ENCODE measurements around the gene PTAR1. TPM values are rescaled to one million over a fixed set of nuclear protein-coding genes. Genes with fewer than 3 reads are reported as not detected.

PTAR1 gene
- total RNA-seq, 1 experiment from 2014 or later, result 61.5 TPM

- Histone ChIP-seq H3K4me3 (ENCODE audit: low read depth, low read length, poor library complexity, severe bottlenecking) (no peak overlapping the region), H3K27ac (ENCODE audit: low read depth, low read length, poor library complexity, severe bottlenecking) (no peak overlapping the region), H3K36me3 (ENCODE audit: insufficient read depth, low read length, poor library complexity, severe bottlenecking) (no peaks in the 10 kb centered on the region), H3K27me3 (replicated peaks; ENCODE audit: insufficient read depth, low read depth, low read length, poor library complexity) (no peaks in the 10 kb centered on the region), H3K4me1 (ENCODE audit: insufficient read depth, low read length, poor library complexity, severe bottlenecking) (no peaks in the 10 kb centered on the region), H3K9me3 (ENCODE audit: low read depth, low read length, poor library complexity, severe bottlenecking) (no peaks in the 10 kb centered on the region)
- intact Hi-C loops (cut with micrococcal nuclease; ENCODE audit: unreplicated experiment), result loop anchor here (10.0 kb wide), 1 partner anchor 254 kb away; no protein-coding TSS in a partner anchor
- no TSS peak for BruUV-seq (replicated peaks)
- CTCF ChIA-PET, result no interaction called here
- no peak for TF ChIP-seq EZH2 (IDR thresholded peaks at IDR 0.05; ENCODE audit: borderline replicate concordance, low read depth, low read length, poor library complexity, severe bottlenecking)
- TF ChIP-seq, protein P1, sequence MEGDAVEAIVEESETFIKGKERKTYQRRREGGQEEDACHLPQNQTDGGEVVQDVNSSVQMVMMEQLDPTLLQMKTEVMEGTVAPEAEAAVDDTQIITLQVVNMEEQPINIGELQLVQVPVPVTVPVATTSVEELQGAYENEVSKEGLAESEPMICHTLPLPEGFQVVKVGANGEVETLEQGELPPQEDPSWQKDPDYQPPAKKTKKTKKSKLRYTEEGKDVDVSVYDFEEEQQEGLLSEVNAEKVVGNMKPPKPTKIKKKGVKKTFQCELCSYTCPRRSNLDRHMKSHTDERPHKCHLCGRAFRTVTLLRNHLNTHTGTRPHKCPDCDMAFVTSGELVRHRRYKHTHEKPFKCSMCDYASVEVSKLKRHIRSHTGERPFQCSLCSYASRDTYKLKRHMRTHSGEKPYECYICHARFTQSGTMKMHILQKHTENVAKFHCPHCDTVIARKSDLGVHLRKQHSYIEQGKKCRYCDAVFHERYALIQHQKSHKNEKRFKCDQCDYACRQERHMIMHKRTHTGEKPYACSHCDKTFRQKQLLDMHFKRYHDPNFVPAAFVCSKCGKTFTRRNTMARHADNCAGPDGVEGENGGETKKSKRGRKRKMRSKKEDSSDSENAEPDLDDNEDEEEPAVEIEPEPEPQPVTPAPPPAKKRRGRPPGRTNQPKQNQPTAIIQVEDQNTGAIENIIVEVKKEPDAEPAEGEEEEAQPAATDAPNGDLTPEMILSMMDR (conservative IDR thresholded peaks at IDR 0.05; ENCODE audit: low read depth, low read length), result no peak
- DNase-seq (ENCODE audit: low spot score), result no peak
- POLR2A ChIA-PET (ENCODE audit: low non-redundant PET), result no interaction called here
These were observed 80.8 kb downstream of the PTAR1 start for GRCh38 chr9:69678843-69679538.

DNA sequence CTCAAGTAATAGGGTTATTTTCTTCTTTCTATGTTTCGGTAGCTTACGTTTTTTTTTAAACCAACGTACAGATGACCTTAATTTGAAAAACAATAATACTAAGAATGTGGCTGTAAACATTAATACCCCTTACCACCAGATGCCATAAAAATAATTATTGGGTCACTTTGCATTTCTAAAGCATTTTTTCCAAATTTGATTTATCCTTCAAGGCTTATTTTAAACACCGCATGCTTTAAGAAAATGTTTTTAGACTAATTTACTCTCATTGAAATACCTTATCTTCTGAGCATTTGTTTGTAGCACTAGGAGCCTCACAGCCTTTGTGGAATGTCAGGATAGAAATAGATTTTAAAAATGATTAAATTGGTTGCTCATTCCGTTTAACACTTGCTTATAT lies 81.9 kb downstream of the PTAR1 start:
- DNase-seq (ENCODE audit: low spot score), result no peak
- ChIA-PET CTCF (no interaction called here), POLR2A (ENCODE audit: low non-redundant PET) (interaction anchor here (0.7 kb wide), 1 partner anchor 10 kb away, joined by 7 read pairs; no protein-coding TSS in a partner anchor)
- intact Hi-C loops (cut with micrococcal nuclease; ENCODE audit: unreplicated experiment), result loop anchor here (10.0 kb wide), 1 partner anchor 253 kb away; no protein-coding TSS in a partner anchor
- Histone ChIP-seq H3K27me3 (replicated peaks; ENCODE audit: insufficient read depth, low read depth, low read length, poor library complexity) (no peaks in the 10 kb centered on the region), H3K9me3 (ENCODE audit: low read depth, low read length, poor library complexity, severe bottlenecking) (no peaks in the 10 kb centered on the region), H3K4me1 (ENCODE audit: insufficient read depth, low read length, poor library complexity, severe bottlenecking) (peaks cover 6% of the 10 kb centered on the region), H3K4me3 (ENCODE audit: low read depth, low read length, poor library complexity, severe bottlenecking) (no peak overlapping the region), H3K36me3 (ENCODE audit: insufficient read depth, low read length, poor library complexity, severe bottlenecking) (no peaks in the 10 kb centered on the region), H3K27ac (ENCODE audit: low read depth, low read length, poor library complexity, severe bottlenecking) (no peak overlapping the region)
- no TSS peak for BruUV-seq (replicated peaks)
- TF ChIP-seq, protein P1 (conservative IDR thresholded peaks at IDR 0.05; ENCODE audit: low read depth, low read length), result no peak
- no peak for TF ChIP-seq EZH2 (IDR thresholded peaks at IDR 0.05; ENCODE audit: borderline replicate concordance, low read depth, low read length, poor library complexity, severe bottlenecking)

GRCh38 chr9:69675563-69675962 lies 84.2 kb downstream of the PTAR1 start:
- TF ChIP-seq, protein P1 (conservative IDR thresholded peaks at IDR 0.05; ENCODE audit: low read depth, low read length), result no peak
- TF ChIP-seq EZH2 (IDR thresholded peaks at IDR 0.05; ENCODE audit: borderline replicate concordance, low read depth, low read length, poor library complexity, severe bottlenecking), result no peak
- POLR2A ChIA-PET (ENCODE audit: low non-redundant PET), result no interaction called here
- Histone ChIP-seq H3K27ac (ENCODE audit: low read depth, low read length, poor library complexity, severe bottlenecking) (no peak overlapping the region), H3K36me3 (ENCODE audit: insufficient read depth, low read length, poor library complexity, severe bottlenecking) (no peaks in the 10 kb centered on the region), H3K4me3 (ENCODE audit: low read depth, low read length, poor library complexity, severe bottlenecking) (no peak overlapping the region), H3K27me3 (replicated peaks; ENCODE audit: insufficient read depth, low read depth, low read length, poor library complexity) (peaks cover 11% of the 10 kb centered on the region), H3K4me1 (ENCODE audit: insufficient read depth, low read length, poor library complexity, severe bottlenecking) (peaks cover 6% of the 10 kb centered on the region), H3K9me3 (ENCODE audit: low read depth, low read length, poor library complexity, severe bottlenecking) (no peaks in the 10 kb centered on the region)
- intact Hi-C loops (cut with micrococcal nuclease; ENCODE audit: unreplicated experiment), result loop anchor here (10.0 kb wide), 1 partner anchor 251 kb away; no protein-coding TSS in a partner anchor
- BruUV-seq (replicated peaks), result no TSS peak
- CTCF ChIA-PET, result no interaction called here
- DNase-seq (ENCODE audit: low spot score), result no peak
